GM23248 (cell line): ENCODE data around the gene SEMA4G.

Source experiments
- EZH2 ChIP-seq: fragments of 200-600 bp; sonication (generic); IDR thresholded peaks from 2 replicates; pipeline ENCODE4 v1.6.1; 2018; ENCODE audit warnings: antibody characterized with exemption, mild to moderate bottlenecking; ENCODE audit not compliant: insufficient read depth, poor library complexity, severe bottlenecking
- EZH2phosphoT487 ChIP-seq: fragments of 200-600 bp; sonication (generic); IDR thresholded peaks from 2 replicates; pipeline ENCODE4 v1.6.1; 2018; ENCODE audit warnings: antibody characterized with exemption, moderate library complexity, mild to moderate bottlenecking, low read depth; ENCODE audit not compliant: insufficient read depth

- no peak for TF ChIP-seq EZH2phosphoT487
- TF ChIP-seq EZH2 = no peak
Measured at GRCh38 chr10:100968062-100968736, 1.1 kb upstream of the SEMA4G start.
